ENCODE results near the gene PRKAB2. TPM values are rescaled to one million over a fixed set of nuclear protein-coding genes. Genes with fewer than 3 reads are reported as not detected.

Gene PRKAB2
- total and polyA plus RNA-seq, 4 donors, result 13.6 to 24.8 (median 14.3) TPM

GRCh38 chr1:147210987-147211386, 38.7 kb upstream of the PRKAB2 start:
- TF ChIP-seq EGR1 (IDR thresholded peaks at IDR 0.05; ENCODE audit: low read depth in 2 of 2) (no peak), HNF4A (conservative IDR thresholded peaks at IDR 0.05) (no peak), FOXA2 (IDR thresholded peaks at IDR 0.05) (no peak), NR2F2 (IDR thresholded peaks at IDR 0.05) (no peak), JUND (IDR thresholded peaks at IDR 0.05) (no peak), RAD21 (IDR thresholded peaks at IDR 0.05) (no peak), TAF1 (conservative IDR thresholded peaks at IDR 0.05) (no peak), ATF3 (IDR thresholded peaks at IDR 0.05) (no peak), GABPA (IDR thresholded peaks at IDR 0.05 in 1 of 2, conservative IDR thresholded peaks at IDR 0.05 in 1 of 2) (no peak), SP1 (IDR thresholded peaks at IDR 0.05) (no peak), ZBTB33 (IDR thresholded peaks at IDR 0.05) (no peak)
- Histone ChIP-seq H3K27ac (ENCODE audit: low read depth in 1 of 2, low read length in 2 of 2) (no peak overlapping the region), H3K9ac (ENCODE audit: low read depth in 1 of 2, low read length in 2 of 2) (peak overlapping the region in 1 of 2 donors; percentile 33), H3K9me3 (ENCODE audit: control insufficient read depth in 4 of 4, low read length in 3 of 4) (no peaks in the 10 kb centered on the region), H3K36me3 (ENCODE audit: control insufficient read depth in 4 of 4, insufficient read depth in 3 of 4, low read depth in 1 of 4, low read length in 3 of 4) (peaks cover 2 to 56% (median 37%) of the 10 kb centered on the region in 4 donors), H3K4me1 (ENCODE audit: control insufficient read depth in 4 of 4, insufficient read depth in 4 of 4, low read length in 3 of 4) (peaks cover 7 to 49% (median 40%) of the 10 kb centered on the region in 4 donors), H3K27me3 (ENCODE audit: control insufficient read depth in 4 of 4, insufficient read depth in 4 of 4, low read length in 3 of 4) (no peaks in the 10 kb centered on the region), H3K4me3 (ENCODE audit: low read depth in 1 of 3, low read length in 3 of 3) (no peak overlapping the region)
- DNase-seq (ENCODE audit: low spot score), result no peak
- WGBS, result 74% methylated on average over 2 of the region's 2 CpGs

GRCh38 chr1:147209825-147210821, 37.9 kb upstream of the PRKAB2 start:
- Histone ChIP-seq H3K4me3 (ENCODE audit: low read depth in 1 of 3, low read length in 3 of 3) (no peak overlapping the region), H3K4me1 (ENCODE audit: control insufficient read depth in 4 of 4, insufficient read depth in 4 of 4, low read length in 3 of 4) (peaks cover 6 to 41% (median 32%) of the 10 kb centered on the region in 4 donors), H3K9ac (ENCODE audit: low read depth in 1 of 2, low read length in 2 of 2) (peak overlapping the region in 1 of 2 donors; percentile 44), H3K27ac (ENCODE audit: low read depth in 1 of 2, low read length in 2 of 2) (no peak overlapping the region), H3K9me3 (ENCODE audit: control insufficient read depth in 4 of 4, low read length in 3 of 4) (no peaks in the 10 kb centered on the region), H3K27me3 (ENCODE audit: control insufficient read depth in 4 of 4, insufficient read depth in 4 of 4, low read length in 3 of 4) (no peaks in the 10 kb centered on the region), H3K36me3 (ENCODE audit: control insufficient read depth in 4 of 4, insufficient read depth in 3 of 4, low read depth in 1 of 4, low read length in 3 of 4) (peaks cover 2 to 59% (median 39%) of the 10 kb centered on the region in 4 donors)
- TF ChIP-seq FOXA2 (IDR thresholded peaks at IDR 0.05) (no peak), REST (IDR thresholded peaks at IDR 0.05) (no peak), YY1 (IDR thresholded peaks at IDR 0.05) (no peak), CTCF (IDR thresholded peaks at IDR 0.05; ENCODE audit: low read depth, low read length, missing input control) (no peak), NR2F2 (IDR thresholded peaks at IDR 0.05) (no peak), TAF1 (conservative IDR thresholded peaks at IDR 0.05) (no peak), ATF3 (IDR thresholded peaks at IDR 0.05) (no peak), RAD21 (IDR thresholded peaks at IDR 0.05) (peak; percentile 17 to 18), HNF4G (IDR thresholded peaks at IDR 0.05) (no peak), MAX (IDR thresholded peaks at IDR 0.05) (no peak), RXRA (IDR thresholded peaks at IDR 0.05) (peak in 1 of 2 donors; percentile 42), SP1 (IDR thresholded peaks at IDR 0.05) (no peak), EGR1 (IDR thresholded peaks at IDR 0.05; ENCODE audit: low read depth in 2 of 2) (no peak), JUND (IDR thresholded peaks at IDR 0.05) (peak in 1 of 2 donors; percentile 52), FOXA1 (IDR thresholded peaks at IDR 0.05) (no peak), ZBTB33 (IDR thresholded peaks at IDR 0.05) (no peak), GABPA (IDR thresholded peaks at IDR 0.05 in 1 of 2, conservative IDR thresholded peaks at IDR 0.05 in 1 of 2) (peak in 1 of 2 donors; percentile 21), HNF4A (conservative IDR thresholded peaks at IDR 0.05) (peak; percentile 39 to 68)
- no peak for DNase-seq (ENCODE audit: low spot score)
- WGBS, result 69% methylated on average over 3 of the region's 3 CpGs
